HG03064 (cell line): ENCODE data around the gene PLA2G2A.

Experiments used
- ATAC-seq: cut with Tn5 transposase; IDR thresholded peaks from one replicate; pipeline ENCODE4 v1.9.1; 2021; ENCODE audit warnings: low read depth; ENCODE audit not compliant: unreplicated experiment

PLA2G2A gene

GRCh38 chr1:19974822-19975416, 4.5 kb downstream of the PLA2G2A start:
- no peak for ATAC-seq

- no peak for ATAC-seq
Observed at GRCh38 chr1:19973616-19974015, 5.8 kb downstream of the PLA2G2A start.

GRCh38 chr1:19971664-19972063, 7.8 kb downstream of the PLA2G2A start:
- no peak for ATAC-seq

GRCh38 chr1:19969898-19970660, 9.3 kb downstream of the PLA2G2A start:
- ATAC-seq = no peak

GRCh38 chr1:19967808-19968207, 11.6 kb downstream of the PLA2G2A start:
- no peak for ATAC-seq

- no peak for ATAC-seq
Observed at GRCh38 chr1:19964542-19964941, 14.9 kb downstream of the PLA2G2A start.

GRCh38 chr1:19963636-19964035, 15.8 kb downstream of the PLA2G2A start:
- no peak for ATAC-seq

GRCh38 chr1:19960591-19960990, 18.8 kb downstream of the PLA2G2A start:
- ATAC-seq = no peak

GRCh38 chr1:19957779-19958178, 21.6 kb downstream of the PLA2G2A start:
- no peak for ATAC-seq

- no peak for ATAC-seq
Observed at GRCh38 chr1:19955534-19956170, 23.8 kb downstream of the PLA2G2A start.

- ATAC-seq = no peak
Observed at GRCh38 chr1:19954059-19954458, 25.4 kb downstream of the PLA2G2A start.

- no peak for ATAC-seq
Observed at GRCh38 chr1:19949016-19949415, 30.4 kb downstream of the PLA2G2A start.

GRCh38 chr1:19946971-19947370, 32.4 kb downstream of the PLA2G2A start:
- ATAC-seq = no peak

- ATAC-seq = no peak
Observed at GRCh38 chr1:19946331-19946751, 33.1 kb downstream of the PLA2G2A start.

GRCh38 chr1:19945914-19946313, 33.5 kb downstream of the PLA2G2A start:
- ATAC-seq = no peak

GRCh38 chr1:19942657-19943056, 36.8 kb downstream of the PLA2G2A start:
- no peak for ATAC-seq

GRCh38 chr1:19942088-19942487, 37.3 kb downstream of the PLA2G2A start:
- no peak for ATAC-seq

GRCh38 chr1:19941206-19941568, 38.2 kb downstream of the PLA2G2A start:
- no peak for ATAC-seq

- no peak for ATAC-seq
Observed at GRCh38 chr1:19940486-19941205, 38.8 kb downstream of the PLA2G2A start.

GRCh38 chr1:19938472-19938871, 40.9 kb downstream of the PLA2G2A start:
- ATAC-seq = no peak

GRCh38 chr1:19936061-19936750, 43.2 kb downstream of the PLA2G2A start:
- no peak for ATAC-seq
